MM.1S (cell line): ENCODE results near the gene SRSF7.

Experiments
- DNase-seq: peaks from one replicate; pipeline ENCODE4 v3.0.0-alpha.2; 2015
- H2AFZ ChIP-seq: fragments of 300-600 bp; sonication (generic); 2 replicates; pipeline ENCODE4 v1.6.0; 2016; ENCODE audit warnings: antibody characterized with exemption, low read length
- H3F3A ChIP-seq: fragments of 300-600 bp; sonication (generic); 2 replicates; pipeline ENCODE4 v1.6.1; 2016; ENCODE audit warnings: mild to moderate bottlenecking, antibody characterized with exemption, low read length, moderate library complexity, mixed read lengths; ENCODE audit not compliant: insufficient read depth
- H3K27ac ChIP-seq: fragments of 300-600 bp; sonication (generic); 2 replicates; pipeline ENCODE4 v1.5.1; 2016; ENCODE audit warnings: mild to moderate bottlenecking, low read length
- H3K27me3 ChIP-seq: fragments of 300-600 bp; sonication (generic); replicated peaks from 2 replicates; pipeline ENCODE4 v1.6.0; 2016; ENCODE audit warnings: low read length; ENCODE audit not compliant: insufficient read depth
- H3K36me3 ChIP-seq: fragments of 300-600 bp; sonication (generic); replicated peaks from 2 replicates; pipeline ENCODE4 v1.6.1; 2016; ENCODE audit warnings: mild to moderate bottlenecking, low read length, mixed read lengths; ENCODE audit not compliant: insufficient read depth
- H3K4me1 ChIP-seq: fragments of 300-600 bp; sonication (generic); 2 replicates; pipeline ENCODE4 v1.6.1; 2016; ENCODE audit warnings: low read length, mixed read lengths
- H3K4me2 ChIP-seq: fragments of 300-600 bp; sonication (generic); 2 replicates; pipeline ENCODE4 v1.6.0; 2016; ENCODE audit warnings: low read depth, low read length
- H3K4me3 ChIP-seq: fragments of 300-600 bp; sonication (generic); 2 replicates; pipeline ENCODE4 v1.5.1; 2016; ENCODE audit warnings: low read length, mixed read lengths
- H3K79me2 ChIP-seq: fragments of 300-600 bp; sonication (generic); 2 replicates; pipeline ENCODE4 v1.6.1; 2016; ENCODE audit warnings: mixed run types, low read length, mixed read lengths
- H3K9ac ChIP-seq: fragments of 300-600 bp; sonication (generic); 2 replicates; pipeline ENCODE4 v1.6.1; 2016; ENCODE audit warnings: low read length, mixed read lengths
- H3K9me2 ChIP-seq: fragments of 300-600 bp; sonication (generic); replicated peaks from 2 replicates; pipeline ENCODE4 v1.6.1; 2016; ENCODE audit warnings: mild to moderate bottlenecking, low read length, mixed read lengths; ENCODE audit not compliant: insufficient read depth
- H3K9me3 ChIP-seq: fragments of 300-600 bp; sonication (generic); replicated peaks from 2 replicates; pipeline ENCODE4 v1.6.1; 2016; ENCODE audit warnings: mild to moderate bottlenecking, low read length, mixed read lengths; ENCODE audit not compliant: insufficient read depth
- H4K20me1 ChIP-seq: fragments of 300-600 bp; sonication (generic); 2 replicates; pipeline ENCODE4 v1.6.1; 2016; ENCODE audit warnings: mild to moderate bottlenecking, low read length, moderate library complexity, mixed read lengths; ENCODE audit not compliant: insufficient read depth
- EZH2 ChIP-seq: fragments of 300-600 bp; sonication (generic); optimal IDR thresholded peaks from 2 replicates; pipeline ENCODE3; 2017; ENCODE audit warnings: low read depth, mild to moderate bottlenecking, antibody characterized with exemption, low read length, mixed read lengths
- EZH2phosphoT487 ChIP-seq: fragments of 300-600 bp; sonication (generic); IDR thresholded peaks from 2 replicates; pipeline ENCODE4 v1.6.1; 2018; ENCODE audit warnings: antibody characterized with exemption, low read length
- TF ChIP-seq, protein P1 (sequence below): fragments of 300-600 bp; sonication (generic); IDR thresholded peaks from 2 replicates; pipeline ENCODE4 v1.5.1; 2016; ENCODE audit warnings: antibody characterized with exemption, low read length, mixed read lengths

The SRSF7 gene

DNA sequence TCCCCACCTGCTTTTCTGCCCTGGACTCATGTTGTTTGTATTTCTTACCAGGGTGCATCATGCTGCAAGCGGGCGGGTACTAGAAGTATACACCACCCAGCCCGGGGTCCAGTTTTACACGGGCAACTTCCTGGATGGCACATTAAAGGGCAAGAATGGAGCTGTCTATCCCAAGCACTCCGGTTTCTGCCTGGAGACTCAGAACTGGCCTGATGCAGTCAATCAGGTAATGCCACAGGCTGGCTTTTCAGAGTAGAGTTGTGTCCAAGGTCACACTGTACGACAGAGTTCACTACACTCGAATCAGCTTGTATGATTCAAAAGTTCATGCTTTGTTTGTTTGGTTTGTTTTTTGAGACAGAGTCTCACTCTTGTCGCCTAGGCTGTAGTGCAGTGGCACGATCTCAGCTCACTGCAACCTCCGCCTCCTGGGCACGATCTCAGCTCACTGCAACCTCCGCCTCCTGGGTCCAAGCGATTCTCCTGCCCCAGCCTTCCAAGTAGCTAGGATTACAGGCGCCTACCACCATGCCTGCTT, 19.4 kb downstream of the SRSF7 start:
- Histone ChIP-seq H3K36me3 (no peaks in the 10 kb centered on the region), H3F3A (peaks cover 23% of the 10 kb centered on the region), H3K9ac (no peak overlapping the region), H3K4me1 (peaks cover 42% of the 10 kb centered on the region), H3K4me2 (no peak overlapping the region), H2AFZ (no peak overlapping the region), H3K4me3 (no peak overlapping the region), H3K27me3 (no peaks in the 10 kb centered on the region), H3K9me3 (no peaks in the 10 kb centered on the region), H4K20me1 (no peaks in the 10 kb centered on the region), H3K79me2 (0 out of 2 replicates have a peak, but pooled peaks cover 2% of the 10 kb centered on the region), H3K27ac (no peak overlapping the region), H3K9me2 (no peaks in the 10 kb centered on the region)
- no peak for DNase-seq
- TF ChIP-seq EZH2, result no peak
- no peak for TF ChIP-seq EZH2phosphoT487
- TF ChIP-seq, protein P1, sequence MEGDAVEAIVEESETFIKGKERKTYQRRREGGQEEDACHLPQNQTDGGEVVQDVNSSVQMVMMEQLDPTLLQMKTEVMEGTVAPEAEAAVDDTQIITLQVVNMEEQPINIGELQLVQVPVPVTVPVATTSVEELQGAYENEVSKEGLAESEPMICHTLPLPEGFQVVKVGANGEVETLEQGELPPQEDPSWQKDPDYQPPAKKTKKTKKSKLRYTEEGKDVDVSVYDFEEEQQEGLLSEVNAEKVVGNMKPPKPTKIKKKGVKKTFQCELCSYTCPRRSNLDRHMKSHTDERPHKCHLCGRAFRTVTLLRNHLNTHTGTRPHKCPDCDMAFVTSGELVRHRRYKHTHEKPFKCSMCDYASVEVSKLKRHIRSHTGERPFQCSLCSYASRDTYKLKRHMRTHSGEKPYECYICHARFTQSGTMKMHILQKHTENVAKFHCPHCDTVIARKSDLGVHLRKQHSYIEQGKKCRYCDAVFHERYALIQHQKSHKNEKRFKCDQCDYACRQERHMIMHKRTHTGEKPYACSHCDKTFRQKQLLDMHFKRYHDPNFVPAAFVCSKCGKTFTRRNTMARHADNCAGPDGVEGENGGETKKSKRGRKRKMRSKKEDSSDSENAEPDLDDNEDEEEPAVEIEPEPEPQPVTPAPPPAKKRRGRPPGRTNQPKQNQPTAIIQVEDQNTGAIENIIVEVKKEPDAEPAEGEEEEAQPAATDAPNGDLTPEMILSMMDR, result no peak

DNA sequence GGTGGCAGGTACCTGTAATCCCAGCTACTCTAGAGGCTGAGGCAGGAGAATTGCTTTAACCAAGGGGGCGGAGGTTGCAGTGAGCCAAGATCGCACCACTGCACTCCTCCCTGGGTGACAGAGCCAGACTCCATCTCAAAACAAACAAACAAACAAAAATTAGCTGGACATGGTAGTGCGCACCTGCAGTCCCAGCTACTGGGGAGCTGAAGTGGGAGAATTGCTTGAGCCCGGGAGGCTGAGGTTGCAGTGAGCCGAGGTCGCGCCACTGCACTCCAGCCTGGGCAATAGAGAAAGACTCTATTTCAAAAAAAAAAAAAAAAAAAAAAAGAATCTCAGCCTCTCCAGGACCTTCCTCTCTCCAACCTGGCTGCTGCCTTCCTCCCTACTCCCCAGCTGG, 20.1 kb downstream of the SRSF7 start:
- peaks cover 23% of the 10 kb centered on the region for H3F3A ChIP-seq
- H3K9ac ChIP-seq, result no peak overlapping the region
- H3K9me3 ChIP-seq, result no peaks in the 10 kb centered on the region
- TF ChIP-seq, protein P1, result no peak
- TF ChIP-seq EZH2phosphoT487, result no peak
- TF ChIP-seq EZH2, result no peak
- H3K79me2 ChIP-seq, result 0 out of 2 replicates have a peak, but pooled peaks cover 2% of the 10 kb centered on the region
- H3K4me1 ChIP-seq, result peaks cover 35% of the 10 kb centered on the region
- H2AFZ ChIP-seq, result no peak overlapping the region
- no peaks in the 10 kb centered on the region for H3K36me3 ChIP-seq
- no peaks in the 10 kb centered on the region for H3K9me2 ChIP-seq
- no peak overlapping the region for H3K27ac ChIP-seq
- no peak overlapping the region for H3K4me2 ChIP-seq
- no peak for DNase-seq
- no peak overlapping the region for H3K4me3 ChIP-seq
- no peaks in the 10 kb centered on the region for H3K27me3 ChIP-seq
- H4K20me1 ChIP-seq, result no peaks in the 10 kb centered on the region

DNA sequence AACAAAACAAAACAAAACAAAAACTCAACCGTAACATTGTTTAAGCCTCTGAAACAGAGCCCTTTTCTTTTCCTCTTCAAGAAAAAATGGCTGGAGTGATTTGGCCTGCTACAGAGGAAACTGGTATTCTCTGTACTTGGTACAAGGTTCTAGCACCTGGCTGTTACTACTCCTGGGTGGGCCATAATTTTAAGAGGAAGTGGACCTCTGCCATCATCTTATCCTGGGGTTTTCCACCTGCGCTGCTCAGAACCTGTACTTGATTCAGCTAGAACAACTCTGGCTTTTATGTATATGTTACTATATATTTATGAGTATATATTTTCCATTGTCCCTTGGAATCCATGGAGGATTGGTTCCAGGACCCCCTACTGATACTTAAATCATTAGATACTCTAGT, 22.5 kb downstream of the SRSF7 start:
- Histone ChIP-seq H3K4me2 (no peak overlapping the region), H3K9ac (no peak overlapping the region), H3K27ac (no peak overlapping the region), H3K27me3 (no peaks in the 10 kb centered on the region), H3K4me3 (no peak overlapping the region), H4K20me1 (no peaks in the 10 kb centered on the region), H3F3A (peaks cover 8% of the 10 kb centered on the region), H3K9me2 (no peaks in the 10 kb centered on the region), H2AFZ (no peak overlapping the region), H3K4me1 (peaks cover 19% of the 10 kb centered on the region), H3K79me2 (0 out of 2 replicates have a peak, but pooled peaks cover 7% of the 10 kb centered on the region), H3K36me3 (no peaks in the 10 kb centered on the region), H3K9me3 (no peaks in the 10 kb centered on the region)
- TF ChIP-seq, protein P1, result no peak
- no peak for DNase-seq
